HG02588 (cell line): ENCODE results near the gene RELT.

ENCODE experiments used
- ATAC-seq: cut with Tn5 transposase; IDR thresholded peaks from one replicate; pipeline ENCODE4 v1.9.1; 2021; ENCODE audit warnings: mild to moderate bottlenecking, moderate library complexity; ENCODE audit not compliant: unreplicated experiment

The RELT gene

GRCh38 chr11:73347067-73347466 lies 29.1 kb upstream of the RELT start:
- no peak for ATAC-seq

- no peak for ATAC-seq
Measured at GRCh38 chr11:73348838-73349237, 27.4 kb upstream of the RELT start.

- ATAC-seq, result no peak
Measured at GRCh38 chr11:73349633-73350032, 26.6 kb upstream of the RELT start.

- no peak for ATAC-seq
Measured at GRCh38 chr11:73350908-73351636, 25.1 kb upstream of the RELT start.

GRCh38 chr11:73353422-73353821 lies 22.8 kb upstream of the RELT start:
- ATAC-seq, result no peak

- ATAC-seq, result no peak
Measured at GRCh38 chr11:73355109-73355508, 21.1 kb upstream of the RELT start.

GRCh38 chr11:73356979-73357860 lies 19.0 kb upstream of the RELT start:
- ATAC-seq, result no peak

- no peak for ATAC-seq
Measured at GRCh38 chr11:73358071-73358470, 18.1 kb upstream of the RELT start.

- ATAC-seq, result no peak
Measured at GRCh38 chr11:73359341-73359740, 16.9 kb upstream of the RELT start.

GRCh38 chr11:73359930-73360742 lies 16.1 kb upstream of the RELT start:
- no peak for ATAC-seq

- ATAC-seq, result no peak
Measured at GRCh38 chr11:73360743-73361369, 15.3 kb upstream of the RELT start.

- ATAC-seq, result no peak
Measured at GRCh38 chr11:73361953-73362776, 14.0 kb upstream of the RELT start.

- ATAC-seq, result no peak
Measured at GRCh38 chr11:73363147-73363546, 13.1 kb upstream of the RELT start.

GRCh38 chr11:73365352-73366264 lies 10.6 kb upstream of the RELT start:
- ATAC-seq, result no peak

GRCh38 chr11:73366265-73366610 lies 10.0 kb upstream of the RELT start:
- ATAC-seq, result no peak

- ATAC-seq, result no peak
Measured at GRCh38 chr11:73366953-73367352, 9.2 kb upstream of the RELT start.

- no peak for ATAC-seq
Measured at GRCh38 chr11:73367482-73368024, 8.6 kb upstream of the RELT start.

GRCh38 chr11:73372375-73372993 lies 3.7 kb upstream of the RELT start:
- ATAC-seq, result no peak
